SK-N-SH treated with all-trans-retinoic acid at 6 μM for 48 hours (cell line): ENCODE measurements around the gene KANK2.

Source experiments
- CSDC2 ChIP-seq: fragments of 250-450 bp; sonication (Bioruptor Pico); IDR thresholded peaks from 2 replicates; pipeline ENCODE4 v1.5.0; 2020; ENCODE audit warnings: mild to moderate bottlenecking, moderate library complexity
- ESRRG ChIP-seq: fragments of 250-450 bp; sonication (Bioruptor Pico); IDR thresholded peaks from 2 replicates; pipeline ENCODE4 v1.6.1; 2021; ENCODE audit warnings: mild to moderate bottlenecking
- TSHZ2 ChIP-seq: fragments of 250-450 bp; sonication (Bioruptor Pico); IDR thresholded peaks from 2 replicates; pipeline ENCODE4 v1.5.0; 2020; ENCODE audit warnings: mild to moderate bottlenecking, moderate library complexity
- ZNF8 ChIP-seq: fragments of 450-650 bp; formaldehyde crosslinking; IDR thresholded peaks from 2 replicates; pipeline ENCODE4 v1.5.0; 2020; ENCODE audit warnings: mild to moderate bottlenecking, moderate library complexity
- TF ChIP-seq, protein P1 (sequence below): fragments of 250-450 bp; sonication (Bioruptor Pico); IDR thresholded peaks from 2 replicates; pipeline ENCODE4 v1.5.1; 2020; ENCODE audit warnings: low read depth, mild to moderate bottlenecking, moderate library complexity

- no peak for TF ChIP-seq ESRRG (CRISPR knock-in tag)
- no peak for TF ChIP-seq TSHZ2 (CRISPR knock-in tag)
- TF ChIP-seq ZNF8 (CRISPR knock-in tag), result no peak
- TF ChIP-seq, protein P1, sequence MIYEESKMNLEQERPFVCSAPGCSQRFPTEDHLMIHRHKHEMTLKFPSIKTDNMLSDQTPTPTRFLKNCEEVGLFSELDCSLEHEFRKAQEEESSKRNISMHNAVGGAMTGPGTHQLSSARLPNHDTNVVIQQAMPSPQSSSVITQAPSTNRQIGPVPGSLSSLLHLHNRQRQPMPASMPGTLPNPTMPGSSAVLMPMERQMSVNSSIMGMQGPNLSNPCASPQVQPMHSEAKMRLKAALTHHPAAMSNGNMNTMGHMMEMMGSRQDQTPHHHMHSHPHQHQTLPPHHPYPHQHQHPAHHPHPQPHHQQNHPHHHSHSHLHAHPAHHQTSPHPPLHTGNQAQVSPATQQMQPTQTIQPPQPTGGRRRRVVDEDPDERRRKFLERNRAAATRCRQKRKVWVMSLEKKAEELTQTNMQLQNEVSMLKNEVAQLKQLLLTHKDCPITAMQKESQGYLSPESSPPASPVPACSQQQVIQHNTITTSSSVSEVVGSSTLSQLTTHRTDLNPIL (CRISPR knock-in tag), result no peak
- TF ChIP-seq CSDC2 (CRISPR knock-in tag), result no peak
These were observed 23.7 kb downstream of the KANK2 start for GRCh38 chr19:11173516-11174155.
